ENCODE measurements around the gene UACA. TPM values are rescaled to one million over a fixed set of nuclear protein-coding genes. Genes with fewer than 3 reads are reported as not detected.

UACA gene
- total and polyA plus RNA-seq, 2 experiments from 2014 or later: 21.5 to 35.8 TPM

DNA sequence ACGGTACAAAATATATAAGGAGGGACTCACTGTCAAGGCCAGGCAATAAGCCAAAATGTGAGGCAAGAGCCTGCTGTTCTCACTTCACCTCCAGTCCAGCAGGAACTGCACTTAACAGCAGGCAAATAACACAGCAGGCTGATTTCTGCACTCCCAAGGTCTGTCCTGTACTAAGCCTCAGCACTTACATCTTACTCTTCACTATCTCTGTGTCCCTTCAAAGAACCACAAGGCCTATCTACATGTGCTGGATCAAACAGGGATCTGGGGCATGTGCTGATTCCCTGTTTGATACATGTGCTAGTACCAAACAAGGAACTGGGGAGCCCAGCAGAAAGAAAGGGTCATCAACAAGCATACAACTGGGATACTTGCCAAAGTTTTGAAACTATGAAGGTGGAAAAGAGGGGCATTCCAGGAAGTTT lies 22.2 kb downstream of the UACA start:
- Mint-ChIP-seq H3K4me3 (no peak overlapping the region), H3K4me1 (peaks cover 6% of the 10 kb centered on the region; the same call in 2 of the 3 replicates), H3K27ac (no peak overlapping the region), H3K27me3 (ENCODE audit: insufficient read depth, low read depth, poor library complexity) (no peaks in the 10 kb centered on the region), H3K36me3 (ENCODE audit: low read depth) (no peaks in the 10 kb centered on the region), H3K9me3 (no peaks in the 10 kb centered on the region)
- TF ChIP-seq, protein P1, sequence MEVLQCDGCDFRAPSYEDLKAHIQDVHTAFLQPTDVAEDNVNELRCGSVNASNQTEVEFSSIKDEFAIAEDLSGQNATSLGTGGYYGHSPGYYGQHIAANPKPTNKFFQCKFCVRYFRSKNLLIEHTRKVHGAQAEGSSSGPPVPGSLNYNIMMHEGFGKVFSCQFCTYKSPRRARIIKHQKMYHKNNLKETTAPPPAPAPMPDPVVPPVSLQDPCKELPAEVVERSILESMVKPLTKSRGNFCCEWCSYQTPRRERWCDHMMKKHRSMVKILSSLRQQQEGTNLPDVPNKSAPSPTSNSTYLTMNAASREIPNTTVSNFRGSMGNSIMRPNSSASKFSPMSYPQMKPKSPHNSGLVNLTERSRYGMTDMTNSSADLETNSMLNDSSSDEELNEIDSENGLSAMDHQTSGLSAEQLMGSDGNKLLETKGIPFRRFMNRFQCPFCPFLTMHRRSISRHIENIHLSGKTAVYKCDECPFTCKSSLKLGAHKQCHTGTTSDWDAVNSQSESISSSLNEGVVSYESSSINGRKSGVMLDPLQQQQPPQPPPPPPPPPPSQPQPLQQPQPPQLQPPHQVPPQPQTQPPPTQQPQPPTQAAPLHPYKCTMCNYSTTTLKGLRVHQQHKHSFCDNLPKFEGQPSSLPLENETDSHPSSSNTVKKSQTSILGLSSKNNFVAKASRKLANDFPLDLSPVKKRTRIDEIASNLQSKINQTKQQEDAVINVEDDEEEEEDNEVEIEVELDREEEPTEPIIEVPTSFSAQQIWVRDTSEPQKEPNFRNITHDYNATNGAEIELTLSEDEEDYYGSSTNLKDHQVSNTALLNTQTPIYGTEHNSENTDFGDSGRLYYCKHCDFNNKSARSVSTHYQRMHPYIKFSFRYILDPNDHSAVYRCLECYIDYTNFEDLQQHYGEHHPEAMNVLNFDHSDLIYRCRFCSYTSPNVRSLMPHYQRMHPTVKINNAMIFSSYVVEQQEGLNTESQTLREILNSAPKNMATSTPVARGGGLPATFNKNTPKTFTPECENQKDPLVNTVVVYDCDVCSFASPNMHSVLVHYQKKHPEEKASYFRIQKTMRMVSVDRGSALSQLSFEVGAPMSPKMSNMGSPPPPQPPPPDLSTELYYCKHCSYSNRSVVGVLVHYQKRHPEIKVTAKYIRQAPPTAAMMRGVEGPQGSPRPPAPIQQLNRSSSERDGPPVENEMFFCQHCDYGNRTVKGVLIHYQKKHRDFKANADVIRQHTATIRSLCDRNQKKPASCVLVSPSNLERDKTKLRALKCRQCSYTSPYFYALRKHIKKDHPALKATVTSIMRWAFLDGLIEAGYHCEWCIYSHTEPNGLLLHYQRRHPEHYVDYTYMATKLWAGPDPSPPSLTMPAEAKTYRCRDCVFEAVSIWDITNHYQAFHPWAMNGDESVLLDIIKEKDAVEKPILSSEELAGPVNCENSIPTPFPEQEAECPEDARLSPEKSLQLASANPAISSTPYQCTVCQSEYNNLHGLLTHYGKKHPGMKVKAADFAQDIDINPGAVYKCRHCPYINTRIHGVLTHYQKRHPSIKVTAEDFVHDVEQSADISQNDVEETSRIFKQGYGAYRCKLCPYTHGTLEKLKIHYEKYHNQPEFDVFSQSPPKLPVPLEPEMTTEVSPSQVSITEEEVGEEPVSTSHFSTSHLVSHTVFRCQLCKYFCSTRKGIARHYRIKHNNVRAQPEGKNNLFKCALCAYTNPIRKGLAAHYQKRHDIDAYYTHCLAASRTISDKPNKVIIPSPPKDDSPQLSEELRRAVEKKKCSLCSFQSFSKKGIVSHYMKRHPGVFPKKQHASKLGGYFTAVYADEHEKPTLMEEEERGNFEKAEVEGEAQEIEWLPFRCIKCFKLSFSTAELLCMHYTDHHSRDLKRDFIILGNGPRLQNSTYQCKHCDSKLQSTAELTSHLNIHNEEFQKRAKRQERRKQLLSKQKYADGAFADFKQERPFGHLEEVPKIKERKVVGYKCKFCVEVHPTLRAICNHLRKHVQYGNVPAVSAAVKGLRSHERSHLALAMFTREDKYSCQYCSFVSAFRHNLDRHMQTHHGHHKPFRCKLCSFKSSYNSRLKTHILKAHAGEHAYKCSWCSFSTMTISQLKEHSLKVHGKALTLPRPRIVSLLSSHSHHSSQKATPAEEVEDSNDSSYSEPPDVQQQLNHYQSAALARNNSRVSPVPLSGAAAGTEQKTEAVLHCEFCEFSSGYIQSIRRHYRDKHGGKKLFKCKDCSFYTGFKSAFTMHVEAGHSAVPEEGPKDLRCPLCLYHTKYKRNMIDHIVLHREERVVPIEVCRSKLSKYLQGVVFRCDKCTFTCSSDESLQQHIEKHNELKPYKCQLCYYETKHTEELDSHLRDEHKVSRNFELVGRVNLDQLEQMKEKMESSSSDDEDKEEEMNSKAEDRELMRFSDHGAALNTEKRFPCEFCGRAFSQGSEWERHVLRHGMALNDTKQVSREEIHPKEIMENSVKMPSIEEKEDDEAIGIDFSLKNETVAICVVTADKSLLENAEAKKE (CRISPR knock-in tag; IDR thresholded peaks at IDR 0.05): no peak
- TF ChIP-seq JUNB (IDR thresholded peaks at IDR 0.05; ENCODE audit: unreplicated experiment) (no peak), ZNF331 (CRISPR knock-in tag; IDR thresholded peaks at IDR 0.05; ENCODE audit: low read depth) (no peak), STAT1 (IDR thresholded peaks at IDR 0.05; ENCODE audit: unreplicated experiment) (no peak), POLR2AphosphoS5 (IDR thresholded peaks at IDR 0.05; ENCODE audit: low read depth) (no peak), EZH2 (IDR thresholded peaks at IDR 0.05; ENCODE audit: low read depth, unreplicated experiment) (no peak), NANOG (IDR thresholded peaks at IDR 0.05; ENCODE audit: borderline replicate concordance) (no peak), ZNF114 (CRISPR knock-in tag; IDR thresholded peaks at IDR 0.05) (no peak), CREB1 (CRISPR knock-in tag; IDR thresholded peaks at IDR 0.05; ENCODE audit: low read depth) (no peak), EZH2phosphoT487 (IDR thresholded peaks at IDR 0.05; ENCODE audit: unreplicated experiment) (no peak)
- TF ChIP-seq, protein P2, sequence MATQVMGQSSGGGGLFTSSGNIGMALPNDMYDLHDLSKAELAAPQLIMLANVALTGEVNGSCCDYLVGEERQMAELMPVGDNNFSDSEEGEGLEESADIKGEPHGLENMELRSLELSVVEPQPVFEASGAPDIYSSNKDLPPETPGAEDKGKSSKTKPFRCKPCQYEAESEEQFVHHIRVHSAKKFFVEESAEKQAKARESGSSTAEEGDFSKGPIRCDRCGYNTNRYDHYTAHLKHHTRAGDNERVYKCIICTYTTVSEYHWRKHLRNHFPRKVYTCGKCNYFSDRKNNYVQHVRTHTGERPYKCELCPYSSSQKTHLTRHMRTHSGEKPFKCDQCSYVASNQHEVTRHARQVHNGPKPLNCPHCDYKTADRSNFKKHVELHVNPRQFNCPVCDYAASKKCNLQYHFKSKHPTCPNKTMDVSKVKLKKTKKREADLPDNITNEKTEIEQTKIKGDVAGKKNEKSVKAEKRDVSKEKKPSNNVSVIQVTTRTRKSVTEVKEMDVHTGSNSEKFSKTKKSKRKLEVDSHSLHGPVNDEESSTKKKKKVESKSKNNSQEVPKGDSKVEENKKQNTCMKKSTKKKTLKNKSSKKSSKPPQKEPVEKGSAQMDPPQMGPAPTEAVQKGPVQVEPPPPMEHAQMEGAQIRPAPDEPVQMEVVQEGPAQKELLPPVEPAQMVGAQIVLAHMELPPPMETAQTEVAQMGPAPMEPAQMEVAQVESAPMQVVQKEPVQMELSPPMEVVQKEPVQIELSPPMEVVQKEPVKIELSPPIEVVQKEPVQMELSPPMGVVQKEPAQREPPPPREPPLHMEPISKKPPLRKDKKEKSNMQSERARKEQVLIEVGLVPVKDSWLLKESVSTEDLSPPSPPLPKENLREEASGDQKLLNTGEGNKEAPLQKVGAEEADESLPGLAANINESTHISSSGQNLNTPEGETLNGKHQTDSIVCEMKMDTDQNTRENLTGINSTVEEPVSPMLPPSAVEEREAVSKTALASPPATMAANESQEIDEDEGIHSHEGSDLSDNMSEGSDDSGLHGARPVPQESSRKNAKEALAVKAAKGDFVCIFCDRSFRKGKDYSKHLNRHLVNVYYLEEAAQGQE (IDR thresholded peaks at IDR 0.05; ENCODE audit: unreplicated experiment): no peak
- TF ChIP-seq, protein P3, sequence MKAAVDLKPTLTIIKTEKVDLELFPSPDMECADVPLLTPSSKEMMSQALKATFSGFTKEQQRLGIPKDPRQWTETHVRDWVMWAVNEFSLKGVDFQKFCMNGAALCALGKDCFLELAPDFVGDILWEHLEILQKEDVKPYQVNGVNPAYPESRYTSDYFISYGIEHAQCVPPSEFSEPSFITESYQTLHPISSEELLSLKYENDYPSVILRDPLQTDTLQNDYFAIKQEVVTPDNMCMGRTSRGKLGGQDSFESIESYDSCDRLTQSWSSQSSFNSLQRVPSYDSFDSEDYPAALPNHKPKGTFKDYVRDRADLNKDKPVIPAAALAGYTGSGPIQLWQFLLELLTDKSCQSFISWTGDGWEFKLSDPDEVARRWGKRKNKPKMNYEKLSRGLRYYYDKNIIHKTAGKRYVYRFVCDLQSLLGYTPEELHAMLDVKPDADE (IDR thresholded peaks at IDR 0.05): no peak
- TF ChIP-seq, protein P4, sequence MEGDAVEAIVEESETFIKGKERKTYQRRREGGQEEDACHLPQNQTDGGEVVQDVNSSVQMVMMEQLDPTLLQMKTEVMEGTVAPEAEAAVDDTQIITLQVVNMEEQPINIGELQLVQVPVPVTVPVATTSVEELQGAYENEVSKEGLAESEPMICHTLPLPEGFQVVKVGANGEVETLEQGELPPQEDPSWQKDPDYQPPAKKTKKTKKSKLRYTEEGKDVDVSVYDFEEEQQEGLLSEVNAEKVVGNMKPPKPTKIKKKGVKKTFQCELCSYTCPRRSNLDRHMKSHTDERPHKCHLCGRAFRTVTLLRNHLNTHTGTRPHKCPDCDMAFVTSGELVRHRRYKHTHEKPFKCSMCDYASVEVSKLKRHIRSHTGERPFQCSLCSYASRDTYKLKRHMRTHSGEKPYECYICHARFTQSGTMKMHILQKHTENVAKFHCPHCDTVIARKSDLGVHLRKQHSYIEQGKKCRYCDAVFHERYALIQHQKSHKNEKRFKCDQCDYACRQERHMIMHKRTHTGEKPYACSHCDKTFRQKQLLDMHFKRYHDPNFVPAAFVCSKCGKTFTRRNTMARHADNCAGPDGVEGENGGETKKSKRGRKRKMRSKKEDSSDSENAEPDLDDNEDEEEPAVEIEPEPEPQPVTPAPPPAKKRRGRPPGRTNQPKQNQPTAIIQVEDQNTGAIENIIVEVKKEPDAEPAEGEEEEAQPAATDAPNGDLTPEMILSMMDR (conservative IDR thresholded peaks at IDR 0.05; ENCODE audit: low read depth in 2 of 2): no peak
- DNase-seq (ENCODE audit: low spot score) (no peak), ATAC-seq (no peak)
- Histone ChIP-seq H3K27me3 (ENCODE audit: insufficient read depth) (no peaks in the 10 kb centered on the region), H3K27ac (ENCODE audit: low read depth) (no peak overlapping the region), H3K4me3 (no peak overlapping the region), H3K36me3 (ENCODE audit: insufficient read depth) (no peaks in the 10 kb centered on the region), H2AFZ (no peak overlapping the region), H3K9me2 (ENCODE audit: insufficient read depth) (no peaks in the 10 kb centered on the region), H3F3A (replicated peaks; ENCODE audit: low read depth) (no peaks in the 10 kb centered on the region), H3K4me2 (no peak overlapping the region), H4K20me1 (replicated peaks; ENCODE audit: insufficient read depth) (no peaks in the 10 kb centered on the region), H3K4me1 (ENCODE audit: insufficient read depth) (no peaks in the 10 kb centered on the region), H3K79me2 (replicated peaks; ENCODE audit: insufficient read depth) (peaks cover 3% of the 10 kb centered on the region; the same call in 1 of the 2 replicates)

Measured in GM23338 (cell line).